ENCODE results near the gene TEX29.

- TF ChIP-seq CTCF (tag by site-specific recombination; IDR thresholded peaks at IDR 0.05) (no peak), ZNF266 (tag by site-specific recombination; IDR thresholded peaks at IDR 0.05; ENCODE audit: low read depth) (no peak), ZBTB21 (tag by site-specific recombination; IDR thresholded peaks at IDR 0.05) (no peak)
Measured at GRCh38 chr13:111312944-111313590, 7.4 kb upstream of the TEX29 start.
